HG03064 (cell line): ENCODE data around the gene THAP4.

Experiments
- ATAC-seq: cut with Tn5 transposase; IDR thresholded peaks from one replicate; pipeline ENCODE4 v1.9.1; 2021; ENCODE audit warnings: low read depth; ENCODE audit not compliant: unreplicated experiment

The THAP4 gene, protein sequence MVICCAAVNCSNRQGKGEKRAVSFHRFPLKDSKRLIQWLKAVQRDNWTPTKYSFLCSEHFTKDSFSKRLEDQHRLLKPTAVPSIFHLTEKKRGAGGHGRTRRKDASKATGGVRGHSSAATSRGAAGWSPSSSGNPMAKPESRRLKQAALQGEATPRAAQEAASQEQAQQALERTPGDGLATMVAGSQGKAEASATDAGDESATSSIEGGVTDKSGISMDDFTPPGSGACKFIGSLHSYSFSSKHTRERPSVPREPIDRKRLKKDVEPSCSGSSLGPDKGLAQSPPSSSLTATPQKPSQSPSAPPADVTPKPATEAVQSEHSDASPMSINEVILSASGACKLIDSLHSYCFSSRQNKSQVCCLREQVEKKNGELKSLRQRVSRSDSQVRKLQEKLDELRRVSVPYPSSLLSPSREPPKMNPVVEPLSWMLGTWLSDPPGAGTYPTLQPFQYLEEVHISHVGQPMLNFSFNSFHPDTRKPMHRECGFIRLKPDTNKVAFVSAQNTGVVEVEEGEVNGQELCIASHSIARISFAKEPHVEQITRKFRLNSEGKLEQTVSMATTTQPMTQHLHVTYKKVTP

GRCh38 chr2:241637018-241637794, at the start of gene THAP4, which contains the start of gene ATG4B:
THAP4 (minus strand) TSS chr2:241637158; CDS start chr2:241637017, 141 bp downstream.
ATG4B (plus strand) TSS chr2:241637693; CDS start chr2:241637715, 22 bp downstream.
- peak; percentile 57 for ATAC-seq

GRCh38 chr2:241686324-241686649, 49.3 kb upstream of the THAP4 start:
- ATAC-seq: peak; percentile 27

- ATAC-seq: no peak
Measured at GRCh38 chr2:241680827-241681599, 44.1 kb upstream of the THAP4 start.

GRCh38 chr2:241680044-241680443, 43.1 kb upstream of the THAP4 start:
- ATAC-seq: no peak

- ATAC-seq: no peak
Measured at GRCh38 chr2:241678784-241679540, 42.0 kb upstream of the THAP4 start.

DNA sequence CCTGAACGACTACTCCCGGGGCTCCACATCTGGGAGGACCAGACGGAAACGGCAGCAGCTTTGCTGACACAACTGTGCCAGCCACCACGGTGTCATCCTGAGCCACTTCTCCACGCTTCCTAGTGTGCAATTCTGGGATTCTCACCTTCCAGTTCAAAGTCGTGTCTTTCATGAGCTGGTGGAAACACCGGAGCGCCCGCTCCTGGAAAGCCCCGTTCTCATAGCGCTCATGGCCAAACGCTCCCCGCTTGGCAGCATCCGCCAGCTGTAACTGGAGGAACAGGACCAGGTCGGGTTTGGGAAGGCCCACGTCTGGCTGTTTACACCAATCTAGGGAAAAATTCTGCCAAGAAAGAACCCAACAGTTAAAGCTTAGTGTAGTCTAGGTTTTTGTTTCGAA, 41.3 kb upstream of the THAP4 start:
- ATAC-seq: no peak

- ATAC-seq: no peak
Measured at GRCh38 chr2:241677392-241677791, 40.4 kb upstream of the THAP4 start.

- no peak for ATAC-seq
Measured at GRCh38 chr2:241676665-241677064, 39.7 kb upstream of the THAP4 start.

DNA sequence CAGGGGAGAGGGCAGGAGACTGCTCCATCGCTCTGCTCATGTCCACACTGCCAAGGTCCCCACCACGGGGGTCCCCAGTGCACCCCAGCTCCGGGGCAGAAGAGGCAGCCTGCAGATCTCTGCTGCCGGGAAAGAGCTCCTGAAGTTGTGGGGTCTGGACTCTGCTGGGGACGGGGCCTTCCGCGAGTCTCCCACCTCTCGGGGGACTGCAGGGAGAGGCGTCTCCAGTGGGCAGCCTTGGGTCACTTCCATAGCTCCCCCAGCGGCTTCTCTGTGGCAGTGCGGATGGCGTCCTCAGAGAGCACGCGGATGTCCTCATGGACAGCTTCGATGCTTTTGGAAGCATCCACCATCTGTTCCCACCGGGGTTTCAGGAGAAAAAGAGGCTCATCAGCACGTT, 38.9 kb upstream of the THAP4 start:
- ATAC-seq: no peak

- ATAC-seq: no peak
Measured at GRCh38 chr2:241673797-241674725, 37.1 kb upstream of the THAP4 start.

DNA sequence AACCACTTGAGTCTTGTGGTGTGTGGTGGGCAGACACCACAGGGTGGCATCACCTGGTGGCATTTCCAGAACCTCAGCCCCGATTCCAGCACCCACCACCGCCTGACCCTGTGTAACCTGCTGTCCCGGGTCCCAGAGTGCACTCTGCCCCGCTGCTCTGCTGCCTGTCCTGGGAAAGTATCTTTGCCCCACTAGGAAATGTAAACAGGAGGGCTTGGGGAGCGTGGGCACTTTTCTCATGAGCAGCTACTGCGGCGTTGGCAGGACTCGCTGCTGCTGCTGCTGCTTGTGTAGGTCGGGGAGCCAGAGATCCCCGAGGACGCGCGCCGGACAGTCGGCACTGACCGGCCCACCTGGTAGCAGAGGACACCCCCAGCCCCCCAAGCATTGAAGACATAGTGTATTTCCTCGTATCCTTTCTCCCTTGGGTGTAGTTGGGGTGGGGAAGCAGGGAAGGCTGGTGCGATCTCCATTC, 36.3 kb upstream of the THAP4 start:
- no peak for ATAC-seq

- no peak for ATAC-seq
Measured at GRCh38 chr2:241672243-241673188, 35.6 kb upstream of the THAP4 start.

- no peak for ATAC-seq
Measured at GRCh38 chr2:241671457-241672240, 34.7 kb upstream of the THAP4 start.

DNA sequence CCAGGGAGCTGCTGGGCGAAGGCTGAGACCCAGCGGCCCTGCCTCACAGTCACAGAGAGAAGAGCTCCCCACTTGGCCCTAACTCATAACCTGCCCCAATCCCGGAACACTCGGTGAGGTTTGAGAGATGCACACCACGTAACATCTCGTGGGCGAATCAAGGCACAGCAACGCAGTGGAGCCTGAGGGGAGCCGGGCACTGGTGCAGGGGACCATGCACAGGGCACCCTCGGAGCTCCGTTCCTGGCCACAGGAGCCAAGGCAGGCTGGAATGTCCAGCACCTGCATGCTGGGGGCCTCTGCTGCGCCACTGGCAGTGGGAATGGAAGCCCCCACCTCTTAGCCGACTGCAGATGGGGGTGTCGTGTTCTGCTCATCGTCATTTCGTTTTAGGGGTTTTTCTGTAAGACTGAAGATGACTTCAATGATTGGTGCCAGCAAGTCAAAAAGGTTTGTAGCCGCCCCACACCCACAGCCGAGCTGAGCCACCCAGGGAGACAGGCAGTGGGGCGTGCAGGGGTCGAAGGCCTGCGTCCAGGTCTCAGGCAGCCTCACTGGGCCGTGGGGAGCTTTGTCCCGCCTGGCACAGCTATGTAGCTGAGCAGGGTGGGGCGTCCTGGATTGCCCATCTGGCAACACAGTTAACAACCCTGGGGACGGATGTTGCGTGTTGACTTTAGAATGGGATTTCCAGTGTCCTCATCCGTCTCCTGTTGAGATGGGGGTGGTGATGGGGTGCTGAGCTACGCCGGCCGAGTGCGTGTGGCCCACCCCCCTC, 33.6 kb upstream of the THAP4 start:
- no peak for ATAC-seq

DNA sequence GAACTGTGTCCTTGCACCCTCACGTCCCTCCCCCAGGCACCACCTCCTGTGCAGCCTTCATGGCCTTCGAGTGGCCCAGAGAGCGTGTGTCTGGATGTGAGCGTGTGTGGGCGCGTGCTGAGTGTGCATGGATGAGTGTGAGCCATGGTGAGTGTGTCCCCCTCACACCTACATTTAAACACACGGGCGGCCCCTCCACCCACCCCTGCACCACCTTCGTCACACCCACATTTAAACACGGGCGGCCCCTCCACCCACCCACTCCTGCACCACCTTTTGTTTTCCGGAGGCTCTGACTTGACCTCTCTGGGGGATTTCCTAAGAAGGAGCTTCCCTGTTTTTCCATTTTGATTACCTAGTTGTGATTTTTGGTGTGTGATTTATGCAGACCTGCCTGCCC, 31.9 kb upstream of the THAP4 start:
- ATAC-seq: no peak

DNA sequence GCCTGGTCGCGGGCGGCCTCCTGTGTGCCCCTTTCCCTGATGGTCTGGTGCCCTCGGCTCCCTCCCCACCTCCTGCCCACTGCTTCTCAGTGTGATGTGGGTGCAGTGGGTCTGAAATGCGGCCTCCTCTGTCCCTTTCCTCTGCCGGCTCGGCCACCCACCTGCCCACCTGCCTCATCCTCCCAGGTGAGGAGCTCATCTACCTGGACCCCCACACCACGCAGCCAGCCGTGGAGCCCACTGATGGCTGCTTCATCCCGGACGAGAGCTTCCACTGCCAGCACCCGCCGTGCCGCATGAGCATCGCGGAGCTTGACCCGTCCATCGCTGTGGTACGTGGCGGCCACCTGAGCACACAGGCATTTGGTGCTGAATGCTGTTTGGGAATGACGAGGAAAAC, 31.4 kb upstream of the THAP4 start:
- no peak for ATAC-seq
